ENCODE measurements around the gene PRKCE. TPM values are rescaled to one million over a fixed set of nuclear protein-coding genes. Genes with fewer than 3 reads are reported as not detected.

The PRKCE gene
- total RNA-seq, 2 experiments from 2014 or later: 15.4 to 16.2 TPM

DNA sequence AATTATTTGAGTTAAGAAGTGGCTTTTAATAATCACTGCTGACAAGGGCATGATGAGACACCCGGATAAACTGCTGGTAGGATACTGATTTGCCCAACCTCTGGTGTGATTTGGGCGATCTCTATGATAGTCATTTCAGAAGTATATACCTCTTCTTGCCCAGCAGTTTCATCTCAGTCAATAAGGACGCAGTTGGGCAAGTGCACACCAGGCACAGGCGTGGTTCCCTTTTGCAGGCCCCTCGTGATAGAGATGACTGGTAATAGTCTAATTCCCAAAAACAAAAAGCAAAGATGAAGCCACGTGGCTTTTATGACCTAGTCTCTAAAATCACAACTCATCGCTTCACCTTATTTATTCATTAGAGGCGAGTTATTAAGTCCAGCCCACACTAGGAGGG is 246.4 kb downstream of the PRKCE start:
- peaks cover 4% of the 10 kb centered on the region for H3K4me1 Mint-ChIP-seq (ENCODE audit: low read depth)
- CTCF ChIA-PET: no interaction called here

DNA sequence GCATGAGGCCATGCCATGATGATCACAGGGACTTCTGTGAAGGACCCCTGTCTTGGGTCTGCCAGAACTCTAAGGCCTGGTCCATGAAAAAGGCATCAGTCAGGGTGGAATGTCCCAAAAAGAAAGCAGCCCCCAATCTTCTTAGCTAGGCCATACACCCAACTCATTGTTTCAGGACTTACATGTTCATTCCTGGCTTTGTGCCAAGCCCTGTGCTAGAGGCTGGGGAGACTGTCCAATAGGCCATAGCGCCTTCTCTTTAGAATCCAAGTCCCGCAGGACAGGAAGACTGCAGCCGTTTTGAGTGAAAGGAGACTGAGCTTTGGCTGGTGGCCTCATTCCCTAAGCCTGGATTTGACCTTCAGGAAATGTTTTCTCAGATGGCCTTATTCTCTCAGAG is 247.3 kb downstream of the PRKCE start:
- Mint-ChIP-seq H3K27ac (no peak overlapping the region), H3K4me1 (ENCODE audit: low read depth) (peaks cover 2% of the 10 kb centered on the region), H3K9me3 (ENCODE audit: insufficient read depth) (no peaks in the 10 kb centered on the region), H3K36me3 (ENCODE audit: low read depth) (no peaks in the 10 kb centered on the region), H3K27me3 (ENCODE audit: low read depth) (no peaks in the 10 kb centered on the region), H3K4me3 (no peak overlapping the region)
- no peak for ATAC-seq
- ChIA-PET POLR2A (no interaction called here), CTCF (no interaction called here)
- DNase-seq: no peak

More for the DNA sequence above, 246.4 kb downstream of the PRKCE start:
- Mint-ChIP-seq H3K27ac (no peak overlapping the region), H3K27me3 (ENCODE audit: low read depth) (no peaks in the 10 kb centered on the region), H3K9me3 (ENCODE audit: insufficient read depth) (no peaks in the 10 kb centered on the region), H3K4me3 (no peak overlapping the region), H3K36me3 (ENCODE audit: low read depth) (no peaks in the 10 kb centered on the region)
- DNase-seq (no peak), ATAC-seq (no peak)
- POLR2A ChIA-PET: interaction anchor here (0.6 kb wide), 1 partner anchor 436 kb away, joined by 5 read pairs; no protein-coding TSS in a partner anchor

DNA sequence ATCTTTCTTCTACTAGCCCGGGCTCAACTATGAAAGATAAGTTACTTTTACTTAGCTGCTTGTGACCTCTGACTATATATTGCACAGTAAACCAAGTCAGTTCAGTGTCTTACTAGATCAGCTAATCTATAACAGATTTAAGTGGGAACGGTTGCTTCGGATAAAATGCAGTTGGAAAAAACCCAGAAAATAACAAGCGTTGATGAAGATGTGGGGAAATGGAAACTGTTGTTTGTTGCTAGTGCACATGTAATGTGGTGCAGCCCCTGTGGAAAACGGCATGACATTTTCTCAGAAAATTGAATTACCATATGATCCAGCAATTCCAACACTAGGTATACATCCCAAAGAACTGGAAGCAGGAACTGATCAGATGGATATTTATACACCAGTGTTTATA is 248.5 kb downstream of the PRKCE start:
- CTCF ChIA-PET: no interaction called here
- Mint-ChIP-seq H3K27ac (no peak overlapping the region), H3K4me3 (no peak overlapping the region), H3K27me3 (ENCODE audit: low read depth) (no peaks in the 10 kb centered on the region), H3K4me1 (ENCODE audit: low read depth) (peaks cover 2% of the 10 kb centered on the region), H3K36me3 (ENCODE audit: low read depth) (no peaks in the 10 kb centered on the region), H3K9me3 (ENCODE audit: insufficient read depth) (no peaks in the 10 kb centered on the region)
- POLR2A ChIA-PET: no interaction called here
- ATAC-seq (no peak), DNase-seq (no peak)

DNA sequence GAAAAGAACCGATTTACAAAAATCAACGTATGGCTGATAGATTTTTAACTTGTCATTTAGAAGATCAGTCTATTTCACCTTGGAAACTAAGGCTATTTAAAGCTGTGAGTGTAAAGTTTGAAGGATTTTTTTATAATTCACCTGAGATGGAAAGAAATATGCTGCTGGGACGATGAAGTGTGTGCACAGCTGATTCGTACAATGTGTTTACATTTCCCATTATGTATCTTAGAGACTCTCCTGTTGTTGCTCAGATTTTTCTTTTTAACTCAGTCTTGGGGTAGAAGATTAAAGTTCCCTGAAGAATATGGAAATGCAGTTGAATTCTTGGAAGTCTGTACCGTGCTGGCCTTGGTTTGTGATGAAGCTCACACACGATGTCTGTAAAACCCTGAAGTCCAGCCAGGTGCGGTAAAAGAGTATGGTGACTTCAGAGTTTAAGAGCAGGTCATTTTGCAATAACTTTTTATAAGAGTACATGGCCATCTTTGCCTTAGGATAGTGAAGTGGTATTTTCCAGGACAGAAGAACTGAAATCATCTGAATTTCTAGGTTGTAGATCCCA is 250.1 kb downstream of the PRKCE start:
- CTCF ChIA-PET: interaction anchor here (1.5 kb wide), 1 partner anchor 123 kb away, joined by 3 read pairs; no protein-coding TSS in a partner anchor
- H3K27me3 Mint-ChIP-seq (ENCODE audit: low read depth): no peaks in the 10 kb centered on the region
- DNase-seq: no peak
- no peaks in the 10 kb centered on the region for H3K9me3 Mint-ChIP-seq (ENCODE audit: insufficient read depth)
- POLR2A ChIA-PET: no interaction called here
- ATAC-seq: no peak
- H3K4me1 Mint-ChIP-seq (ENCODE audit: low read depth): peaks cover 4% of the 10 kb centered on the region
- H3K27ac Mint-ChIP-seq: no peak overlapping the region
- no peak overlapping the region for H3K4me3 Mint-ChIP-seq
- no peaks in the 10 kb centered on the region for H3K36me3 Mint-ChIP-seq (ENCODE audit: low read depth)

DNA sequence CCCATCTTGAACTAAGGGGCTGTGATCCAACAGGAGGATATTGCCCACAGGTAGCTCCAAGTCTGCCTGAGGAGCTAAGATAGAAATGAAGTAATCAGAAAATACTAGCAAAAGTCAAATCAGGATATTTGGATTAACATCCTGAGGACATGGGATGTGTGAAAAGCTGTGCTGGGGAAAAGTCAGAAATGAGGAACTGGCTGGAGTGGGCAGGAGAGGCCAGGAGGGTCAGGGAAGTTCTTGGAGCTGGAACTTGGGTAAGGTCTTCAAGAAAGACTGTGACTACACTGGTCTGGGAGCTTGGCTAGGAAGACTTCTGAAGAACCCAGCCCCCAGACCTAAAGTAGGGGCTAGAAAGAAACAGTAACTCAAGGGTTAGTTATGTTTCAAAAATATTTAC is 250.9 kb downstream of the PRKCE start:
- no peak for ATAC-seq
- POLR2A ChIA-PET: no interaction called here
- CTCF ChIA-PET: interaction anchor here (1.5 kb wide), 1 partner anchor 124 kb away, joined by 3 read pairs; no protein-coding TSS in a partner anchor

DNA sequence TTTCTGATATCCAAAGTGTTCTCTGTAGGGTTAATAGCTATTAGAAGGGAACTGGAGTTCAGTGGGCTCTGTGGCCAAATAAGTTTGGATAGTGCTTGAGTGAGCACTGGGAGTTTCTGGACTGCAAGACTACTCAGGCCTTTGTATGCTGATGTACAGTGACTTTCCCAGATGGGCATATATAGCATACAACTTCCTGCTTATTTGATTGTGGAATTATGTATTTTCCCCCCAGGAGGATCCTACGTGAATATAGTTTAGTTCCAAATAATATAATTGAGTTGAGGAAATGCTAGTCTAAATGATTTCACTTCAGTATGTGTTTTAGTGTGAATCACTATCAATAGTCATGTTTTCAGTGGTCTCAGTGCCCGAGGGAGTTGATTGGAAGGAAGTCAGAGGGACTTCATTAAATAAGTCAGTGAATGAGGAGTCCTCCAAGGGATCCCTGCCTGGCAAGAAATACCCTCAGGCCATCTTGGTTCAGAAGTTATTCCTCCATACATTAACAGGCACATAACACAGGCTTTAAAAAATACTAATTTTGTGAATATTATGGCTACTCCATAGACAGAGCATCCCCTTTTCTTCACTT is 251.4 kb downstream of the PRKCE start:
- Mint-ChIP-seq H3K4me1 (ENCODE audit: low read depth) (peaks cover 2% of the 10 kb centered on the region), H3K27me3 (ENCODE audit: low read depth) (no peaks in the 10 kb centered on the region), H3K36me3 (ENCODE audit: low read depth) (no peaks in the 10 kb centered on the region), H3K4me3 (no peak overlapping the region), H3K27ac (no peak overlapping the region), H3K9me3 (ENCODE audit: insufficient read depth) (no peaks in the 10 kb centered on the region)
- POLR2A ChIA-PET: no interaction called here
- no peak for ATAC-seq
- CTCF ChIA-PET: interaction anchor here (1.5 kb wide), 1 partner anchor 124 kb away, joined by 3 read pairs; no protein-coding TSS in a partner anchor
- no peak for DNase-seq

More for the DNA sequence above, 250.9 kb downstream of the PRKCE start:
- peaks cover 4% of the 10 kb centered on the region for H3K4me1 Mint-ChIP-seq (ENCODE audit: low read depth)
- H3K4me3 Mint-ChIP-seq: no peak overlapping the region
- no peaks in the 10 kb centered on the region for H3K36me3 Mint-ChIP-seq (ENCODE audit: low read depth)
- H3K9me3 Mint-ChIP-seq (ENCODE audit: insufficient read depth): no peaks in the 10 kb centered on the region
- DNase-seq: no peak
- no peak overlapping the region for H3K27ac Mint-ChIP-seq
- no peaks in the 10 kb centered on the region for H3K27me3 Mint-ChIP-seq (ENCODE audit: low read depth)

DNA sequence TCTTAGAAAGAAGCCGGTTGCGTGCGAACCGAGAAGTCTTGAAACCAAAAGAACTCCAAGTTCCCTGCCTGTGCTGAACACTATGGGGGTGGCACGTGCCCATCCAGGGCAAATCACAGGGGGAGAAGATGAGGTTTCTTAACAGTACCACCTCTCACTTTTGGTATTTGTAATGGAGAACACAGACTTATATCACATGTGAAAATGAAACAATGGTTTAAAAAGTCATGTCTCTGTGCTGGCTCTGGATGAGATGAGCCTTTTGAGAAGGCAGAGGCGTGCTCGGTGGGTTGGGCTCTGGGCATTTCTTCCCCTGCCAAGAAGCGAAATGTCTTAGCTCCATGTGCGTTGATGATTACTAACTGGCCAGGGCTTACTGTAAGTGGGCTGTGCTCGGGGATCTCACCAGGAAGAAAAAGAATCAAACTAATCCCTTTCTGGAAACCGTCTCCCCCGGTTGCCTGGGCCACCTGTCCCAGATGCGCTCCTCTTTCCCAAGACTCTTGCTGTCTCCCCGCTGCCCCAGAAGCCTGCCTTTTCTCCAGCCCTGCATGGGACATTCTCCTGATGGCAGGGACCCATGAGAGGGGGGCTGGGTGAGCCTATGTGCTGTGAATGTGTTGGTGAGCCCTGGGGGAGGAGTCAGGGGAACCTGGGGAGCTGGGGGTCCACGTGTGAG is 252.9 kb downstream of the PRKCE start:
- H3K9me3 Mint-ChIP-seq (ENCODE audit: insufficient read depth): no peaks in the 10 kb centered on the region
- ATAC-seq: no peak
- POLR2A ChIA-PET: no interaction called here
- no peak for DNase-seq
- H3K4me1 Mint-ChIP-seq (ENCODE audit: low read depth): peaks cover 2% of the 10 kb centered on the region
- H3K27me3 Mint-ChIP-seq (ENCODE audit: low read depth): no peaks in the 10 kb centered on the region
- CTCF ChIA-PET: interaction anchor here (0.5 to 0.9 kb wide), 2 partner anchors 44 to 254 kb away, joined by 3 read pairs; no protein-coding TSS in a partner anchor
- no peak overlapping the region for H3K4me3 Mint-ChIP-seq
- no peak overlapping the region for H3K27ac Mint-ChIP-seq
- H3K36me3 Mint-ChIP-seq (ENCODE audit: low read depth): no peaks in the 10 kb centered on the region

DNA sequence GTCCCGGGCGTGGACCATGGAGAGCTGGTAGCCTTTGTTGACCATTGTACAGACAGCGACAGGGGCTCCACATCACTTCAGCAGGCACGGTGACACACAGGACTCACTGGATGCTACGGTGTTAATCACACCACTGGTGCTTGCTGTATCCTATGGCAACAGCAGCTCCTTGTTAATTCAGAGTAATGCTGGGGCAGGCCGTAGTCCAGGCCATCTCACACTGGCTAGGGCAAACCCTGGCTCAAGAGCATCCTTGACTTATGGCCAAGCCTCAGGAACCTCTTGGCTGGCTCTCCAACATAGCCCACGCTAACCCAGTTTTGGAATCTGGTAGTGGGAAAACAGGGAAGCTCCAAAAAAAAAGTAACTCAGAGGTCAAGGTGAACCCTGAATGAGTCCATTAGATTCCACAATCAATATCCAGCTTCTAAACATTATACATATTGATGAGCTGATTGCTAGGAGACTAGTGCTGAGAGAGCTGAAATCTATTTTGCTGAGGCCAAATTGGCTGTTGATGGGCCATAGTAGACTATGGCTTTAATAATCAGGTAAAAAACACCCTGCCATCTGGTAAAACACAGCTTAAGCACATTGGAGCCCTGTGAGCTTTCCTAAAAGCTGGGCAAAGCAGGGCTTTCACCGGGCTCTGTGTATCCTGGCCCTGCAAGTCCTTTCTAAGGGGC is 253.6 kb downstream of the PRKCE start:
- ATAC-seq: no peak
- POLR2A ChIA-PET: no interaction called here
- Mint-ChIP-seq H3K4me3 (no peak overlapping the region), H3K27me3 (ENCODE audit: low read depth) (no peaks in the 10 kb centered on the region), H3K27ac (no peak overlapping the region), H3K36me3 (ENCODE audit: low read depth) (no peaks in the 10 kb centered on the region), H3K4me1 (ENCODE audit: low read depth) (peaks cover 2% of the 10 kb centered on the region), H3K9me3 (ENCODE audit: insufficient read depth) (no peaks in the 10 kb centered on the region)
- CTCF ChIA-PET: interaction anchor here (0.5 kb wide), 1 partner anchor 255 kb away, joined by 3 read pairs; no protein-coding TSS in a partner anchor
- DNase-seq: no peak

DNA sequence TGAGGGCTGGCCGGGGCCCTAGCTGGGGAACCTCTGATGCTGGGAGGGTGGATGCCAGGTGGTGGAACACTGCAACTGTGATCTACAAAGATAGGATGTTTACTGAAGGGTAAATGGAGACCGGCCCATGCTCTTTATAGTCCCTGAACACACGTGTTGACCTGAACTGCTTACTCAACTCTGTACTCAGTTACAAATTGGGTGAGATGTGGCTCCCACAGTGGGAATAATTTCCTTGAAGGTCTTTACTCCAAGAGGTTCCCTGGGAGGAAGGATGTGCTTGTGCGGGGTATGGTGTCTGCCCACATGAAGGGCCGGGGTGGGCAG is 254.1 kb downstream of the PRKCE start:
- Mint-ChIP-seq H3K27me3 (ENCODE audit: low read depth) (no peaks in the 10 kb centered on the region), H3K9me3 (ENCODE audit: insufficient read depth) (no peaks in the 10 kb centered on the region), H3K4me1 (ENCODE audit: low read depth) (peaks cover 2% of the 10 kb centered on the region), H3K4me3 (no peak overlapping the region), H3K36me3 (ENCODE audit: low read depth) (no peaks in the 10 kb centered on the region), H3K27ac (no peak overlapping the region)
- CTCF ChIA-PET: no interaction called here
- DNase-seq (no peak), ATAC-seq (no peak)
- POLR2A ChIA-PET: no interaction called here

DNA sequence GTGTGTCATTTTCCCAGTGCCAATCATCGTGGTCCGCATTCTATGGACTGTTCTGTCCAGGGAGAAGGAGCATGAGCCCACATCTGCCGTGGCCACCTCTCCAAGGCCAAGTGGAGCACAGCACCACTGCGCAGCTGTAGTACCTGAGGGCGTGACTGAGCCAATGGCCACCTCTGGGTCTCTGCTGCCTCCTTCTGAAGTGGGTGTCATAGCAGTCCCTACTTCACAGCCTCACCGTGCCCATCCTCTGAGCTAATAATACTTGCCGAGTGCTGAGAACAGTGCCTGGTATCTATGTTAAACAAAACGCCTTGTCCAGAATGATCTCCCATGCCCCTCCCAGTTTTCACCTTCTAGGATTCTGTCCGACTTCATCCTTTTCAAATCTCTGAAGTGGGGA is 256.1 kb downstream of the PRKCE start:
- DNase-seq (no peak), ATAC-seq (no peak)
- Mint-ChIP-seq H3K27ac (no peak overlapping the region), H3K4me1 (ENCODE audit: low read depth) (peaks cover 2% of the 10 kb centered on the region), H3K27me3 (ENCODE audit: low read depth) (no peaks in the 10 kb centered on the region), H3K9me3 (ENCODE audit: insufficient read depth) (no peaks in the 10 kb centered on the region), H3K4me3 (no peak overlapping the region), H3K36me3 (ENCODE audit: low read depth) (no peaks in the 10 kb centered on the region)
- ChIA-PET CTCF (no interaction called here), POLR2A (no interaction called here)

DNA sequence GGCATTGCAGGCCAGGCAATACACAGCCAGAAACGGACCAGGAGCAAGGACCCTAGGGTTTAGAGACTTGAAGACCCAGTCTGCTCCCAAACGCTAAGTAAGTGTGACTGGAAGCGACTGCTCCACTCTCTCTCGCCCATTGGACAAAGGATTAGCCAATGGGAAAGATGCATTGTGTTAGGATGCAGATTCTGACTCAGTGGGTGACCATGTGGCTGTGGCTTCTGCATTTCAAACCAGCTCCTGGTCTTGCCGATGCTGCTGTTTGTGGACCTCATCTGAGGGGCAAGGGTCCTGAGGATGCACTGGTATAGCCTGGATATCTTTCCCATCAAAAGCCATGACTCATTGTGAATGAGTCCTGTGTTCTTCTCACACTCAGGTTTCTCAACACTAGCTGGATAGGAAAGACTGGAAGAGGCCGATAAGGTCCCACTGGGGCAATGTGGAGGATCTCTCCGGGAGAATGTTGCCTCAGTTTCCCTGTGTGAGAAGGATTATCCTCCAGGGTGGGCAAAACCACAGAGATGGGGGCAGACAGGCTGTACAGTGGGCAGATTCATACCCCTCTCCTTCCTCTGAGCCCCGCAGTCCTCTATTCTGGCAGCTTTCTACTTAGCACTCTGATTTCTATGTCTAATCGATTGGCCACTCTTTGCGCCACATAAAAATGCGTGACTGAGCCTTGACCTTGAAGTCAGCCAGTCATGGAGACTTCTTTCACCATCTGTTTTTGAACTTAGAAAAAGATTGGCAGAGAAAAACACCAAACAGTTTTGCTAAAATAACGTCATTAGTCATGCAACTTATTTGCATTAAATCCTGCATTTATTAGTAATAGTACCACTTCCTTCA is 257.1 kb downstream of the PRKCE start:
- no peak overlapping the region for H3K4me3 Mint-ChIP-seq
- ChIA-PET POLR2A (no interaction called here), CTCF (no interaction called here)
- no peaks in the 10 kb centered on the region for H3K9me3 Mint-ChIP-seq (ENCODE audit: insufficient read depth)
- H3K27me3 Mint-ChIP-seq (ENCODE audit: low read depth): no peaks in the 10 kb centered on the region
- DNase-seq (no peak), ATAC-seq (no peak)
- H3K27ac Mint-ChIP-seq: no peak overlapping the region
- H3K4me1 Mint-ChIP-seq (ENCODE audit: low read depth): peaks cover 2% of the 10 kb centered on the region
- no peaks in the 10 kb centered on the region for H3K36me3 Mint-ChIP-seq (ENCODE audit: low read depth)

All from activated CD8-positive, alpha-beta T cell treated with anti-CD3 and anti-CD28 coated beads, Interleukin-2, amount 10 ng/mL, durations not matched to agents 7 days and 5 days (primary cell).